ENCODE measurements around the gene PRAMEF11. TPM values are rescaled to one million over a fixed set of nuclear protein-coding genes. Genes with fewer than 3 reads are reported as not detected.

Gene PRAMEF11
- total RNA-seq, 6 experiments from 2014 or later: not detected

DNA sequence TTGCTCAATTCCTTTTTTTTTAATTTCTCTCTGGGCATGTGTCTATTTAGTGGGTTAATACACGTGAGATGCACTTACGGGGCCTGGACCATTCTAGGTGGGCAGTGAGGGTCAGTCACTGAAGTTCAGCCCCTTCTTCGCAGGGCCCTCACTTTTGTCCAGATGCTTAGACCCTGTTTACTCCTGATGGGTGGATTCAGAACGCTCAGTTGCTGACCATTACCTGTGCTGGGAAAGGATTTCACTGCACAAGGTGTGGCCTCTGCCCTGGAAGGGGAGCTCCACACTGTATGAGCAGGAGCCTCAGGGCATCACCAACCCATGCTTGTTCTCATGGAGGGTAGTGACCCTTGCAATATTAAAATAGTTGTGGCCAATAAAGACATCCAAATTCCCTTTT is 53.1 kb downstream of the PRAMEF11 start:
- no peaks in the 10 kb centered on the region for H3K36me3 ChIP-seq
- no peak for DNase-seq
- no peak overlapping the region for H3K4me3 ChIP-seq
- intact Hi-C loops (cut with DNase I): no loop called here
- 53% methylated on average over 4 of the region's 4 CpGs for WGBS (ENCODE audit: insufficient coverage, low coverage, low lambda C conversion rate, missing lambda C conversion rate)
- no peaks in the 10 kb centered on the region for H3K9me3 ChIP-seq
- H3K4me1 ChIP-seq: no peaks in the 10 kb centered on the region
- ATAC-seq: no peak
- TF ChIP-seq, protein P1, sequence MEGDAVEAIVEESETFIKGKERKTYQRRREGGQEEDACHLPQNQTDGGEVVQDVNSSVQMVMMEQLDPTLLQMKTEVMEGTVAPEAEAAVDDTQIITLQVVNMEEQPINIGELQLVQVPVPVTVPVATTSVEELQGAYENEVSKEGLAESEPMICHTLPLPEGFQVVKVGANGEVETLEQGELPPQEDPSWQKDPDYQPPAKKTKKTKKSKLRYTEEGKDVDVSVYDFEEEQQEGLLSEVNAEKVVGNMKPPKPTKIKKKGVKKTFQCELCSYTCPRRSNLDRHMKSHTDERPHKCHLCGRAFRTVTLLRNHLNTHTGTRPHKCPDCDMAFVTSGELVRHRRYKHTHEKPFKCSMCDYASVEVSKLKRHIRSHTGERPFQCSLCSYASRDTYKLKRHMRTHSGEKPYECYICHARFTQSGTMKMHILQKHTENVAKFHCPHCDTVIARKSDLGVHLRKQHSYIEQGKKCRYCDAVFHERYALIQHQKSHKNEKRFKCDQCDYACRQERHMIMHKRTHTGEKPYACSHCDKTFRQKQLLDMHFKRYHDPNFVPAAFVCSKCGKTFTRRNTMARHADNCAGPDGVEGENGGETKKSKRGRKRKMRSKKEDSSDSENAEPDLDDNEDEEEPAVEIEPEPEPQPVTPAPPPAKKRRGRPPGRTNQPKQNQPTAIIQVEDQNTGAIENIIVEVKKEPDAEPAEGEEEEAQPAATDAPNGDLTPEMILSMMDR (IDR thresholded peaks at IDR 0.05): no peak
- TF ChIP-seq POLR2A (IDR thresholded peaks at IDR 0.05): no peak
- H3K27me3 ChIP-seq: no peaks in the 10 kb centered on the region
- no peak overlapping the region for H3K27ac ChIP-seq

DNA sequence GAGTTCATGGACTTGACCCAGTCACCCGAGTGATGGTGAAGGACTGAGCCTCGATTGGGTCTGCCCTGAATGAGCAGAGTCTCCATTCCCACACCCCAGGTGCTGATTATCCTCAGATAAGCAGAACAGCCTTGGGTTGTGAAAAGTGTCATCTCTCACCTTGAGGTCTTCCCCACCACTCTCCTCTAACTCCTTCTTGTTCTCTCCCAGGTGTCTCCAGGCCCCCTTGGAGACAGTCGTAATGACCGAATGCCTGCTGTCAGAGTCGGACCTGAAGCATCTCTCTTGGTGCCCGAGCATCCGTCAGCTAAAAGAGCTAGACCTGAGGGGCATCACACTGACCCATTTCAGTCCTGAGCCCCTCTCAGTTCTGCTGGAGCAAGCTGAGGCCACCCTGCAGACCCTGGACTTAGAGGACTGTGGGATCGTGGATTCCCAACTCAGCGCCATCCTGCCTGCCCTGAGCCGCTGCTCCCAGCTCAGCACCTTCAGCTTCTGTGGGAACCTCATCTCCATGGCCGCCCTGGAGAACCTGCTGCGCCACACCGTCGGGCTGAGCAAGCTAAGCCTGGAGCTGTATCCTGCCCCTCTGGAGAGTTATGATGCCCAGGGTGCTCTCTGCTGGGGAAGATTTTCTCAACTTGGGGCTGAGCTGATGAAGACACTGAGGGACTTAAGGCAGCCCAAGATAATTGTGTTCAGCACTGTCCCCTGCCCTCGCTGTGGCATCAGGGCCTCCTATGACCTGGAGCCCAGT is 54.2 kb downstream of the PRAMEF11 start:
- TF ChIP-seq POLR2A (IDR thresholded peaks at IDR 0.05): no peak
- TF ChIP-seq, protein P1 (IDR thresholded peaks at IDR 0.05): no peak

GRCh38 chr1:12775443-12775842 is 55.8 kb downstream of the PRAMEF11 start:
- H3K27ac ChIP-seq: no peak overlapping the region
- no peaks in the 10 kb centered on the region for H3K9me3 ChIP-seq
- H3K36me3 ChIP-seq: no peaks in the 10 kb centered on the region
- 51% methylated on average over 8 of the region's 8 CpGs for WGBS (ENCODE audit: insufficient coverage, low coverage, low lambda C conversion rate, missing lambda C conversion rate)
- no peaks in the 10 kb centered on the region for H3K4me1 ChIP-seq
- no peak for DNase-seq
- no peaks in the 10 kb centered on the region for H3K27me3 ChIP-seq
- H3K4me3 ChIP-seq: no peak overlapping the region
- no peak for TF ChIP-seq POLR2A (IDR thresholded peaks at IDR 0.05)
- TF ChIP-seq, protein P1 (IDR thresholded peaks at IDR 0.05): no peak
- intact Hi-C loops (cut with DNase I): no loop called here
- no peak for ATAC-seq

More for the DNA sequence above, 54.2 kb downstream of the PRAMEF11 start:
- no peak for ATAC-seq
- H3K27me3 ChIP-seq: no peaks in the 10 kb centered on the region
- no peak overlapping the region for H3K27ac ChIP-seq
- no peak for DNase-seq
- intact Hi-C loops (cut with DNase I): no loop called here
- 78% methylated on average over 7 of the region's 15 CpGs for WGBS (ENCODE audit: insufficient coverage, low coverage, low lambda C conversion rate, missing lambda C conversion rate)
- H3K36me3 ChIP-seq: no peaks in the 10 kb centered on the region
- H3K9me3 ChIP-seq: no peaks in the 10 kb centered on the region
- H3K4me3 ChIP-seq: no peak overlapping the region
- H3K4me1 ChIP-seq: no peaks in the 10 kb centered on the region

- 88% methylated on average over 2 of the region's 5 CpGs for WGBS (ENCODE audit: insufficient coverage, low coverage, low lambda C conversion rate, missing lambda C conversion rate)
- no peak for TF ChIP-seq POLR2A (IDR thresholded peaks at IDR 0.05)
- TF ChIP-seq, protein P1 (IDR thresholded peaks at IDR 0.05): no peak
- H3K4me1 ChIP-seq: no peaks in the 10 kb centered on the region
- no peaks in the 10 kb centered on the region for H3K36me3 ChIP-seq
- H3K4me3 ChIP-seq: no peak overlapping the region
- DNase-seq (no peak), ATAC-seq (no peak)
- H3K27ac ChIP-seq: no peak overlapping the region
- H3K27me3 ChIP-seq: no peaks in the 10 kb centered on the region
- H3K9me3 ChIP-seq: no peaks in the 10 kb centered on the region
- intact Hi-C loops (cut with DNase I): no loop called here
These were observed 56.3 kb downstream of the PRAMEF11 start for GRCh38 chr1:12774801-12775345.

Other genes with a start within 250 kb of the PRAMEF11 start
- gene DHRS3, start 213.2 kb downstream of the PRAMEF11 start, total RNA-seq: 100 to 1,000 TPM; 132 to 252 (median 172) TPM
- gene AADACL4, start 187.3 kb downstream of the PRAMEF11 start, total RNA-seq: not detected
- gene AADACL3, start 115.3 kb downstream of the PRAMEF11 start, total RNA-seq: not detected
- gene CFAP107, start 85.2 kb downstream of the PRAMEF11 start, total RNA-seq: not detected
- not detected for gene PRAMEF12, start 57.7 kb downstream of the PRAMEF11 start, total RNA-seq
- not detected for gene PRAMEF1, start 40.0 kb downstream of the PRAMEF11 start, total RNA-seq
- not detected for gene HNRNPCL1, start 17.3 kb upstream of the PRAMEF11 start, total RNA-seq
- not detected for gene PRAMEF2, start 25.7 kb upstream of the PRAMEF11 start, total RNA-seq
- not detected for gene PRAMEF4, start 54.8 kb upstream of the PRAMEF11 start, total RNA-seq
- gene PRAMEF10, start 66.9 kb upstream of the PRAMEF11 start, total RNA-seq: 10 to 100 TPM in 1 of 6 experiments, 1 to 10 TPM in 2, under 1 TPM in 1, not detected in 2; 0.26 to 10.9 (median 4.1) TPM
- under 1 TPM in 1 of 6 experiments, not detected in 5; 0.16 TPM for gene PRAMEF7, start 85.2 kb upstream of the PRAMEF11 start, total RNA-seq
- not detected for gene PRAMEF6, start 116.2 kb upstream of the PRAMEF11 start, total RNA-seq
- gene PRAMEF27, start 225.2 kb upstream of the PRAMEF11 start, total RNA-seq: not detected
- gene HNRNPCL3, start 229.4 kb upstream of the PRAMEF11 start, total RNA-seq: not detected
- gene PRAMEF25, start 239.4 kb upstream of the PRAMEF11 start, total RNA-seq: not detected

Measured in right lobe of liver (tissue), 6 donors.